Activated CD4-positive, CD25-positive, alpha-beta regulatory T cell (primary cell): Measurements from ENCODE around the gene GALK1.
A peak's percentile ranks its signal among the peaks of the same experiment; 100 is the strongest.
"Not testable (repeated sequence)": the region's sequence is repeated elsewhere in the genome, so short reads cannot be mapped to it uniquely, and the experiment has no call there.

ENCODE experiments used
- DNase-seq, 4 experiments: peaks; one replicate each; lab custom pipeline; 2025; lab: John Stamatoyannopoulos, UW

Gene GALK1

GRCh38 chr17:75783803-75784472 lies 18.9 kb upstream of the GALK1 start:
- no peak for DNase-seq

GRCh38 chr17:75783069-75783783 lies 18.2 kb upstream of the GALK1 start:
- no peak for DNase-seq

- no peak for DNase-seq
These were observed 15.2 kb upstream of the GALK1 start for GRCh38 chr17:75779987-75780889.

GRCh38 chr17:75779250-75779986 lies 14.4 kb upstream of the GALK1 start:
- DNase-seq, result peak; percentile 87 to 90 (median 89)

- peak in 1 of 4 experiments; percentile 74 for DNase-seq
These were observed 13.9 kb upstream of the GALK1 start for GRCh38 chr17:75778861-75779249.

- not testable (repeated sequence) for DNase-seq
These were observed 13.3 kb upstream of the GALK1 start for GRCh38 chr17:75778066-75778860.

GRCh38 chr17:75777296-75777922 lies 12.4 kb upstream of the GALK1 start:
- DNase-seq, result no peak

GRCh38 chr17:75776386-75777295 lies 11.6 kb upstream of the GALK1 start:
- no peak for DNase-seq

GRCh38 chr17:75774991-75775668 lies 10.1 kb upstream of the GALK1 start:
- no peak for DNase-seq

GRCh38 chr17:75774471-75774990 lies 9.5 kb upstream of the GALK1 start:
- no peak for DNase-seq

GRCh38 chr17:75773808-75774470 lies 8.9 kb upstream of the GALK1 start:
- no peak for DNase-seq

GRCh38 chr17:75773121-75773807 lies 8.3 kb upstream of the GALK1 start:
- no peak for DNase-seq

GRCh38 chr17:75771334-75772281 lies 6.6 kb upstream of the GALK1 start:
- no peak for DNase-seq

- DNase-seq, result no peak
These were observed 4.5 kb upstream of the GALK1 start for GRCh38 chr17:75769536-75769935.

GRCh38 chr17:75767881-75768280 lies 2.9 kb upstream of the GALK1 start:
- no peak for DNase-seq

- DNase-seq, result no peak
These were observed 989 bp upstream of the GALK1 start for GRCh38 chr17:75765981-75766380.

GRCh38 chr17:75764417-75764710 lies 628 bp downstream of the GALK1 start:
- DNase-seq, result peak in 1 of 4 experiments; percentile 16
